ENCODE results near the gene ETV7. TPM values are rescaled to one million over a fixed set of nuclear protein-coding genes. Genes with fewer than 3 reads are reported as not detected.
A peak's percentile ranks its signal among the peaks of the same experiment; 100 is the strongest.

ETV7 gene
- total RNA-seq, 1 donor from 2014 or later = not detected

DNA sequence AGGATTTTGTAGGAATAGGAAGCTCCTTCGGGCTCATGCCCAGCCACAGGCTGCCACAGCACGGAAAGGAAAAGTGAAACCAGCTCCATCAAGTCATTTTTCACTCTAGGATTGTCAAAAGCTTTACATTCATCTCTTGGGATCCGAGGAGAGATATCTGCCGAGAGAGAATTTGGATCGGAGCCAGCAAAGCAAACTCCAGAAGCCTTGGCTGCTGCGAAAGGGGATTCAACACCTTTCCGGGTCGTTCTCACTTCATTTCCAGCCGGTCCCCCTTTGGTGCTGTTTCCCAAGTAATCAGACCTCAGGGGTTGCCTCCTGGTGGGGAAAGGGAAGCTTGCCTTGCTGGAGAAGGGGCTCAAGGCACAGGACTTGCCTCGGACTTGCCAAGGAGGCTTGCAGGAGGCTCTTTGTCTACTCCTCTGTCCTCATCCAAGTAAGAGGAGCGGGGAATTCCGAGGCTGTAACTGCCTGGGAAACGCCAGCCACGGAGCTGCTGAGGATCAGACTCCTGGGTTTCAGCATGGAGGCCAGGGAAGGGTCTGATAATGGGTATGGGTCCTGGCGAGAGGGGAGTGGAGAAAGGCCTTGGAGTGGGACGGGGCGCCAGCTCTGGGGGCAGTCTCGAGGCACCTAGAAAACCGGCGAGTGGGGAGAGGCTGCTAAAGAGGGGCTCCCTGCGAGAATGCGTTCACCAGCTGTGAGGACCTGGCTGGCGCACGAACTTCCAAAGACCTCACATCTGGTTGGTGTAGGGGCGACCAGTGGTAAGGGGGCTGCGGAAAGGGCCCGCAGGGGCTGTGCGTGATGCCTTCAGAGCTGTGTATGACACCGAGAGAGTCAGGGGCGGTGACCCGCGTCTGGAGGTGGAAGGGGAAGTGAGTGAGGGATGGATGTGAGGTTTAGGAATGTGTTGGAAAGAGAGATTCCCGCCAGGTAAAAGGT, 702 bp downstream of the ETV7 start:
- FAIRE-seq (no peak), DNase-seq (ENCODE audit: low spot score in 2 of 2) (peak; percentile 40 to 50)

DNA sequence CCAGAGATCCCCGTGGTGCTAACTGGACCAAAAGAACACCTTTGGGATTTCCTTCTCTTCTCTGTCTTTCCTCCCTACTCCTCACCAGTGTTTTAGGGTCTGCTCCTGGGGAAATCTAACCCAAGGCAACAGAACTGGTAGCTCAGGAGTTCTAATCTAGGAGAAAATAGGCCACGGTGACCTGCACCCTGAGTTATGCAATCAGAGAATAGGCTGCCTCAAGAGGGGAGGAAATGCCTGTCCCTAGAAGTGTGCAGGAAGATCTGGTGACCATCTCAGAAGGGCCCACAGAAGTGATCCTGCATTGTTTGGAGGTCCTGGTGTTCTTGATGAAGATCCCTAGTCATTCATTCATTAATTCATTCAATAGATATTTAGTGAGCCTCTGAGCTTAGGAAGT, 3.4 kb downstream of the ETV7 start:
- no peak for DNase-seq (ENCODE audit: low spot score in 2 of 2)
- no peak for FAIRE-seq

GRCh38 chr6:36383606-36384005, 3.9 kb downstream of the ETV7 start:
- FAIRE-seq = no peak
- no peak for DNase-seq (ENCODE audit: low spot score in 2 of 2)

DNA sequence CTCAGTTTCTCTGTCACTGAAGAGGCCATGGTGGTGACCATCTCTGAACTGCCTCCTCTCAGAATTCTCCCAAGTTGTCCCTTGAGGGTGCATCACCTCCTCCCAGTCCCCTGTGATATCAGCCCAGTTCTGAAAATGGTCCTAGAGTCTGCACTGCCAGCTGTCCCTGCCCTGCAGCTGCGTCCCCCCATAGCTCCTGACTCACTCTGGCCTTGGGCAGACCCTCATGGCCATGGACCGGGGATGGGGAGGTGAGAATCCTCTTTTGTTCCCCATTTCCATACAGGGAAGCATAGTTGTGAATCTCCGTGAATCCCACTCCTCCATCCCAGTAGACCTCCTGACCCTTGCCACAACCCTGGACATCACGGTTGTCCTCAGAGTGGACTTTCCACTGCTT, 4.5 kb downstream of the ETV7 start:
- DNase-seq (ENCODE audit: low spot score in 2 of 2) = no peak
- FAIRE-seq = no peak

DNA sequence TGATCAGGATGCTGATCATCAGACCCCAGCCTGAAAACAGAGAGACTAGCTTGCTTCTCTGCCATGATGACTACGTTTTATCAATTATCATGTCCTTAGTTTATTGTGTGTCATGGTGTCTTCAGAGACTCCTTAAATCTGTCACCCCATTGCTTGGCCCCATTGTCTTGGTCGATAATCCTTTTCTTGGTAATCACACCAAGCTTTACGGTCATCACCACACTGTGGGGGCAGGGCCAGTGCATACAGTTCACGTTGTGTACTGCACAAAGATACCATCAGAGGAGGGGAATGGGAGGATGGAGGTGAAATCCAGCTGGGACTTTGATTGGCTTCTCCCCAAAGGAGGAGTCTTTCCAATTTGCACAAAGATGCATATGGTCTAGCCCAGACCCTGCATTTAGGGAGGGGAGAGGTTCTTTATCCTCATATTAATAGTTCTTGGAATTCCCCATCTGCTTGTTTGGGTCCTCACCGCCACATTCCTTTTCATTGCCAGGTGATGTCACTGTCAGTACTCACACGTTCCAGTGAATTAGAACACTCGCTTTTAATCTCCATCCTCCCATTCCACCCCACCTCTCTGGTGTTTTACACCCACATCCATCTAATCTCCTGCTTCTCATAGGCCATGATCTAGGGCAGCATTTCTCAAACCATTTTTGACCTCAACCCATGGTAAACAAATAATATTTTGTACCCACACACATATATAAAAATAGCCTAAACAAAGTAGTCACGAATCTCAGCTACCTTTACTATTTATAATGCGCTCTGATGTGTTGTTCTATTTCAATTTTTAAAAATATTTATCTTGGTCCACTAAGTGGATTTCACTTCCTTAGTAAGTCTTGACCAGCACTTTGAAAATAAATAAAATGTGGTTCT, 5.7 kb downstream of the ETV7 start:
- no peak for DNase-seq (ENCODE audit: low spot score in 2 of 2)
- no peak for FAIRE-seq

DNA sequence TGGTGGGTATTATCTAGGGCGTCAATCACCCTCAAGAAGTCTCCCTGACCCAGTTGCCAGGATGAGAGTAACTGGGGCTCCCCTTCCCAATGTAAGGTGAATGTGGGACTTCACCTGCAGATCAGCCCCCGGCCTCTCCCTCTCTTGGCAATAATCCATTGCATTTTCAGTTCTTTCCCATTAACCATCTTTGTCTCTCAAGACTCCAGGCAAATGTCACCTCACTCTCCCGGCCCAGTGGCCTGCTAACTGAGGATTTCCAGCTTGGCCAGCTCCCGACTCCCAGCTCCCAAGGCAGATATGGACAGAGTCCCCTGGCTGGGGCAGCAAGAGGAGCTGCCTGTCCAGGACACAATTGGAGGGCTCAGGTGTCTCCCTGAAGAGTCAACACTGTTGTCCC, 7.3 kb downstream of the ETV7 start:
- no peak for FAIRE-seq
- DNase-seq (ENCODE audit: low spot score in 2 of 2) = no peak

DNA sequence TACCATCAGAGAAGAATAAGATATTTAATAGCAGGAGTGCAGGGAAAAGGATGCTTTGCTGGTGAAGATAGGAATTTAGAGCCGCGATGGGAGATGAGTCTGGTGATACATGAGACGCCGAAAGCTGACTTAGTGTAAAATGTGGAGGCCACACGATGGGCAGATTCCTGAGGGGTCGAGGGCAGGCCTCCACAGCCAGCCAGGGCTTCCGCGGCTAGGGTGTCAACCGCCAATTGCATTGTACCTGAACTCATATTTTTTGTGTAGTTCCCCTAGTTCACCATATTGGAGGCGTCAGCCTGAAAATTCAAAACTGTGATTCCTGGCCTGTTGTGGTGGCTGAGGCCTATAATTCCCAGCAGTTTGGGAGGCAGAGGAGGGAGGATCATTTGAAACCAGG, 8.5 kb downstream of the ETV7 start:
- FAIRE-seq = no peak
- DNase-seq (ENCODE audit: low spot score in 2 of 2) = no peak

DNA sequence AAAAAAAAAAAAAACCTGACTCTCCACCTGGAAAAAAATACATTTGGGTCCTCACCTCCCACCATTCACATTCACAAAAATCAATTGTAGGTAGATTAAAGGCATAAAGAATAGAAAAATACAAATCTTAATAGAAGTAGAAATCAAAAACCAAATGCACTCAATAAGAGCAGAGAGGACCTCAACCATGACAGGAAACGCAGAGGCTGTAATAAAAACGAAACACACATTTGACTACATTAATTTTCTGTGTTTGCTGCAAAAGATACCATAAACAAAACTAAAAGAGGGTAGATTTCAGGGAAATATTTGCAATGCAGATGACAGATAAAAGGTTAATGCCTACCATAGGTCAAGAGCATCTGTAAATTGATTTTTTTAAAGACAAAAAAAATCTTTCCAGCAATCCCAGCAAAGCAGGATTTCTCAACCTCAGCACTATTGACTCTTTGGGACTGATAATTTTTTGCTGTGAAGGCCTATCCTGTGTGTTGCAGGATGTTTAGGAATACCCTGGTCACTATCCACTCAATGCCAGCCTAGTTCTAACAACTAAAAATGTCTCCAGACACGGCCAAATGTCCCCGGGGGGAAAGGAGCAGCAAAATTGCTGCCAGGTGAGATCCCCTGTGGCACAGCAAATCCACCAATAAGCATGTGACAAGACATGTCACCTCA, 9.1 kb downstream of the ETV7 start:
- no peak for DNase-seq (ENCODE audit: low spot score in 2 of 2)
- FAIRE-seq = no peak

GRCh38 chr6:36377594-36377993, 9.9 kb downstream of the ETV7 start:
- DNase-seq (ENCODE audit: low spot score in 2 of 2) = no peak
- FAIRE-seq = no peak

GRCh38 chr6:36376742-36377141, 10.7 kb downstream of the ETV7 start:
- FAIRE-seq (no peak), DNase-seq (ENCODE audit: low spot score in 2 of 2) (no peak)

DNA sequence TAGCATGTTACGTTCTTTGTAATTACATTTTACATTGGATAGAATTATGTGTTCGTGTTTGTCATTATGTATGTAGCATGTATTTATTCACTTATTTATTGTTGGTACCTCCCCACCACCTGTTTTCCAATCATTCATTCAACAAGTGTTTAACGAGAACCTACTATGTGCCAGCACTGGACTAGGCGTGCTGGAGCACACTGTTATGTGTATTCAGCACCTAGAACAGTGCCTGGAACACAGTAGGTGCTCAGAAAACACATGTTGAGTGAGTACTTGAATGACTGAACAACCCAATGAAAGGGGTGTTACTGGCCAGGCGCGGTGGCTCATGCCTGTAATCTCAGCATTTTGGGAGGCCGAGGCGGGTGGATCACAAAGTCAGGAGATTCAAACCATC, 11.3 kb downstream of the ETV7 start:
- DNase-seq (ENCODE audit: low spot score in 2 of 2) (no peak), FAIRE-seq (no peak)

- FAIRE-seq = no peak
- DNase-seq (ENCODE audit: low spot score in 2 of 2) = no peak
These were observed 11.8 kb downstream of the ETV7 start for GRCh38 chr6:36375644-36376155.

- FAIRE-seq (no peak), DNase-seq (ENCODE audit: low spot score in 2 of 2) (no peak)
These were observed 12.5 kb downstream of the ETV7 start for GRCh38 chr6:36374972-36375371.

- no peak for FAIRE-seq
- no peak for DNase-seq (ENCODE audit: low spot score in 2 of 2)
These were observed 13.3 kb downstream of the ETV7 start for GRCh38 chr6:36374194-36374593.

DNA sequence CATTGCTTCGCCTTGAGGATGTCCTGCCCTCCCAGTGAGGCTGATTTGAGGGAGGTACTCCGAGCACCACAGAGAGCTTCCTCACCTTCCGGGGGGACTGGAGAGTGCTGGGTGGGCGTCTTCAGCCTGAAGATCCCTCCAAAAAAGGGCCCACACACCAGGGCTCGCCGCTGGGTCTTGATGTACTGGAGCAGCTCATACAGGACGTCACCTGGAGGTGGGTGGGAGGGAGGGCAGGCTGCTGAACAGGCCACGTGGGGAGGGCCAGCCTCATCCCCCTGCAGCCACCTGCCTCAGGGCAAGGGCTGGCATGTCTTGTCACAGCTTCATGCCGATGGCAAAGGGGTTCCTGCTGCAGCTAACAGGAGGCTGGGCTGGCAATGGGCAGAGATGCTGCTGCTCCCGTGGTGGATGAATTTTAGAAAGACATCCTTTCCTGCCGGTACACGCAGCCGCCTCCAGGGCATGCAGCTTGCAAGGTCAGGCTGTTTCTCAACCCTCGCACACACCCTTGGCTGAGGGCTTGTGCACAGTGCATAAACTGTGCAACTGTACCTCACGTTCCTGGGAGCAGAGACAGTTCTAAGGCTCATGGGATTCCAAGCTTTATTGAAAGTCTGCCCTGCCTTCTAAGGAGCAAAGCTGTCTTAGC, 14.0 kb downstream of the ETV7 start:
- DNase-seq (ENCODE audit: low spot score in 2 of 2) = no peak
- FAIRE-seq = no peak

DNA sequence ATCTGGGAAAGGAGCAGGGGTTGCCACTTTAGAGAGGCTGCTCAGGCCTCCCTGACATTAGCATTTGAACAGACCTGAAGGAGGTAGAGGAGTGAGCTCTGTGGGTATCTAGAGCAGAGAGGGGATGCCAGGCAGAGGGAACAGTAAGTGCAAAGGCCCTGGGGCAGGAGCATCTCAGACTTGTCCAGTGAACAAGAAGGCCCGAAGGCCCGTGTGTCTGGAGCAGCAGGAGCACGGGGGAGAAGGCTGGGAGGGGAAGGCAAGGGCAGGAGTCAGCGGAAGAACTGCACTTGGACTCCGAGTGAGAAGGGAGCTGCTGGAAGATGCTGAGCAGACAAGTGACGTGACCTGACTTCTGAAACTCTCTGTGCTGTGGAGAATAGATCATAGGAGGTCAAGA, 15.4 kb downstream of the ETV7 start:
- DNase-seq (ENCODE audit: low spot score in 2 of 2) = no peak
- FAIRE-seq = no peak

DNA sequence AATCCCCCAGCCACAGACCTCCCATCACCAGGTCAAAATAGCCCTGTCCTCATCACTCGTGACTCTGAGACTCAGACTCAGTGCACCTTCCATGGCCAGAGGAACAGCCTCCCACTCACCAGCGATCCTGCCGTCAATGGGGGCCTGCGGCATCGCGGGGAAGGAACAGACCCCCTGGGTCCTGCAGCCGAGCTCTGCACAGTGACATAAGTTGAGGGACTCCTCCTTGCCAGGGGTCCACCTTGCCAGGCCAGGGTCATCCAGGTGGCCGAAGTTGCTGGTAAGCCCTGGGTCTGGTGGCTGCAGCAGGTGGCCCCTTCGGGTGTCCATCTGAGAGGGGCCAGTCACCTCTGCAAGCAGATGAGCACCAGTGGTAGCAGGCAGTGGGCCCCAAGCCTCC, 16.3 kb downstream of the ETV7 start:
- DNase-seq (ENCODE audit: low spot score in 2 of 2) = no peak
- FAIRE-seq = no peak

GRCh38 chr6:36370638-36371037, 16.8 kb downstream of the ETV7 start:
- DNase-seq (ENCODE audit: low spot score in 2 of 2) = no peak
- no peak for FAIRE-seq

DNA sequence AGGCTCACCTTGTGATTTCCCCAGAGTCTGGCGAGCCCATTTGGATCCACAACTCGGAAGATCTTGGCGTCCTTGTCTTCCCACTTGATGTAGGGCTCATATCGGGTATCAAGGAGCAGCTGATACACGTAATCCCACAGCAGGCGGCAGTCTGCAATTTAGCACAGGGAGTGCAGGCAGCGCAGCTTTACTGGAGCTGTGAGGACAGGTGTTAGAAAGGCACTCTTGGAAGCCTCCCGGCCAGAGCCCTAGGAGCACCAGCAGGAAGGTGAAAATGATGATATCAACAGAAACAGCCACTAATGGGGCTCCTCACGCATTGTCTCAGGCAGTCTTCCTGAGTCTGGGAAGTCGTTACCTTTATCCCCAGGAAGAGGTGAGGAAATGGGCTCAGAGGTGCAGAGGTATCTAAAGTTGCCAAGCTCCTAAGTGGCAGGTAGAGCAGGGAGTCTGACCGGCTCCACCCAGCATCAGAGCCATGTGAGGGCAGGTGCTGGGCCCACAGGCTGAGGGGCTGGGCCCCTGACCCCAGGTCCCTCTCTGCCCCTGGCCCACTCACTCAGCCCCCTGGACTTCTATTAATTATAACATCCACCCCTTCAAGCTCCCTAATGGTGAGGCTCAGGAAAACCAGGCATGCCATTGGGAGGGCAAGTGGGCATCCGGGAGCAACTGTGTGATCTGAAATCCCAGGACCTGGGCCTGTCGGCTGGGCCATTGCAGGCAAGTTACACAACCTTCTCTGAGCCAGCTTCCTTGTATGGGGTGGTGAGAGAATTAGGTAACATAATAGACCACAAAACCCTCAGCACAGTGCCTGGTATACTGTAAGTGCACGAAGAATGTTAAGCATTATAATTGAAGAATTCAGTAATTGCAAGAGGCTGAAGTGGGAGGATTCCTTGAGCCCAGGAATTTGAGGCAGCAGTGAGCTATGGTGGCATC, 18.3 kb downstream of the ETV7 start:
- no peak for DNase-seq (ENCODE audit: low spot score in 2 of 2)
- no peak for FAIRE-seq

All from frontal cortex (tissue), 4 donors.